HL-60/S4 treated with retinoic acid at 250 ng/mL for 4 days and 3 days (cell line): ENCODE data around the gene FAM25G.
"Not testable (repeated sequence)": the region's sequence is repeated elsewhere in the genome, so short reads cannot be mapped to it uniquely, and the experiment has no call there.

Experiments
- in situ Hi-C: fragments of 300-500 bp; cut with MboI; formaldehyde crosslinking; loops from 2 replicates; pipeline ENCODE4 v1.7.0; 2022; ENCODE audit warnings: low sequenced_read_pairs

The FAM25G gene

DNA sequence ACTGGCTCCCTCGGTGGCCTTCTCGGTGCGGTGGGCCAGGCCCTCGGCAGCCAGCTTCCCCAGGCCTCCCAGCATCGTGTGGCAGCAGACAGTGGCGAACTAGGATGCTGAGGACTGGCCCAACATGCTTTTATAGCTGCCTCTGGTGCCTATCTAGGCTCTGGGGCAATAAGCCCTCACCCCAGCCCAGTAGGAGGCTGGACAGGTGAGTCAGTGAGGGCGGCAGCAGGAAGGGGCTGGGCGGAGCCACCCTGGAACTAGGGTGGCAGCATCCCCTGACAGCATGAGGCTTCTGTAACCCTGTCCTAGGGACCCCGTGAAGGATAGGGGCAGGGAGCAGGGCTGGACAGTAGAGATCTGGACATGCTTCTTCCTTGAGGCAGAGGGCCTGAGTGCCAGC is at the start of gene FAM25G:
FAM25G (minus strand) TSS at position 101 of the 400 bp plus-strand sequence; CDS start at position 75, 26 bp downstream.
- in situ Hi-C loops: not testable (repeated sequence)

DNA sequence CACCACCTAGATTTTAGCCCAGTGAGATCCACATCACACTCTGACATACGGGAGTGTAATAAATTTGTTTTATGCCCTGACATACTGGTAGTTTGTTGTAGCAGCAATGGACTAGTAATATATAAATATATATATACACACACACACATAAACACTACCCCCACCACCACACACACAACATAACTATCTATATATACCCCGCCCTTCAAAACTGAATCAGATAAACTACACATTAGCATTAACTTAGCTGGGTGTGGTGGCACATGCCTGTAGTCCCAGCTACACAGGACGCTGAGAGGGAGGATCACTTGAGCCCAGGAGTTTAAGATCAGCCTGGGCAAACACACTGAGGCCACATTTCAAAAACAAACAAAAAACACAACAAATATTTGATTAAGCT is 44.9 kb upstream of the FAM25G start:
- in situ Hi-C loops: not testable (repeated sequence)

DNA sequence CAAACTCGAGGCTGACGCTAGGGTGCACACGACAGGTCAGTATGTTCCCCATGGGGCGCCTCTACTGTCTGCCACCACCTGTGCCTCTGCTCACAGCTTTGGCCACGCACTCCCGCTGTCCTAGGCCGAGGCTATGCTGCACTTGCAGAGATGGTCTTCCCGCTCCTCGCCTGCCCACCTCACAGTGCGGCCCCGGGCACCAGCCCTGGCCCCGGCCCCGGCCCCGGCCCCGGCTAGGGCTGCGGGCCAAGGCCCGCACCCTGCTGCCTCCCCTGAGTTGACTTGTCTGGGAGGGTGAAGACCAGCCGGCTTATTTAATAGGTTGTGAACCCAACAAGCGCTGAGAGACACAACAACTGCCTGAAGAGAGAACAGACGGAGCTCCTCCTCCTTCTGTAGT is 32.0 kb upstream of the FAM25G start, which contains the start of gene AGAP9:
AGAP9 (minus strand) TSS at position 164 of the 400 bp plus-strand sequence; CDS start at position 52, 112 bp downstream.
- in situ Hi-C loops: not testable (repeated sequence)

- in situ Hi-C loops: not testable (repeated sequence)
Observed at GRCh38 chr10:47502313-47502712, 10.8 kb upstream of the FAM25G start.

DNA sequence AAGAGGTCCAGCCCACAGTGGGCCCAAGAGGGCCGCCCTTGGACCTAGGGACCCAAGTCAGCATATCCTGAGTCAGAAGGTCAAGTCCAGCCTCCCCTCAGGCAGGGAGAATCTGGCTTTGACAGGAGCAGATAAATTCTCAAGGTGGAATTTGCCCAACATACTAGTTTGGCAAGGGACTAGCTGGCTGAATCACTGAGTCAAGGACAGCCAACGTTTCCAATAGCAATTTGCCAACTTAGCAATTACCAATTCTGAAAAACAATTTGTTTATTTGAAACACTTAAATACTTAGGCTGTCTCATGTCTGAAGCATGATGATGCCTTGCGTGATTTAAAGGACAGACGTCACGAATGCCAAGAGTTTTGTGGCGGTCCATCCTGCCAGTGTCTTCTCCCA is 2.7 kb upstream of the FAM25G start:
- in situ Hi-C loops: not testable (repeated sequence)

DNA sequence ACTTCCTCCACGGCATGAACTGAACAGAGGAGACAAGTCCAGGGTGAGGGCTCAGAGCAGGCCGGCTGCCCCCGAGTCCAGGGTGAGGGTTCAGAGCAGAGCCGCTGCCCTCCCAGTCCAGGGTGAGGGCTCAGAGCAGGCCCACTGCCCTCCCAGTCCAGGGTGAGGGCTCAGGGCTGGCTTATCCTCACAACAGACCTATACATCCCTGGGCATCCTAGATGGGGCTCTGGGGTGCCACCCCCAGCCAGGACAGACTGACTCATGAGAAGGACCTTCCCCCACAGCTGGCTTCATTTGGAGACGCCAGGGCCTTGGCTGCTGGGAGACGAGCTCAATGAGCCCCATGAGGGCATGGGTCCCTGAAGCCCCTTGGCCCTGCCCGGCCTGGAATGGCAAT is 1.9 kb downstream of the FAM25G start:
- in situ Hi-C loops: not testable (repeated sequence)

DNA sequence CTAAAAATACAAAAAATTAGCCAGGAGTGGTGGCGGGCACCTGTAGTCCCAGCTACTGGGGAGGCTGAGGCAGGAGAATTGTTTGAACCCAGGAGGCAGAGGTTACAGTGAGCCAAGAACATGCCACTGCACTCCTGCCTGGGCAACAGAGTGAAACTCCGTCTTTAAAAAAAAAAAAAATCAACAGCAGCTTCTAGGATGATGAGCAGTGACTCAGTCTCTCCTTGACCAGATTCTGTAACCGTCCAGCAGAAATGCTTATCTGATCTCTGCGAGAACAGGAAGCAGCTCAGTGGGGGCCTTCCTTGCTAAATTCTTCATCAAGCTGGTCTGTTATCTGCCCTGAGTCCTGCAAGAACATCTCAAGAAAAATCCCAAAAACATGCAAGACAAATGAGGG is 5.6 kb downstream of the FAM25G start:
- in situ Hi-C loops: not testable (repeated sequence)

DNA sequence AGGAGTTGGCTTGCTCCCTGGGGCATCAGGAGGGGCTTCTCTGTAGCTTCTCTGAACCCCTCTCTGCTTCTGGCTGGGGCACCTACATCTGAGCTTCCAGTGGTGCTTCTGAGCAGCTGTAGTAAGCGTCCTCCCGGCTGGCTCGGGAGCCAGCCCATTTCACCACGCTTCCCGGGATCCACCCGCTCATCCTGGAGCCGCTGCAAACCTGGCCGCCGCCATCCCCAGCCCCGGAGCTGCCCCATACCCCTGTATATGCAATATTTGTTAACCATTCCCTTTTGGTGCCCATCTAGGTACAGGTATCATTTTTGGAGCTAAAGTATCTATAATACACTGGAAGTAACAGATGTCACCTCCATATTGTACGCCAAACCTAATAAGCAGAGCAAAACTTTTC is 6.7 kb downstream of the FAM25G start:
- in situ Hi-C loops: not testable (repeated sequence)

GRCh38 chr10:47483923-47484322 is 7.6 kb downstream of the FAM25G start, which contains the start of gene ANXA8:
Gene ANXA8, minus strand, starts transcription at chr10:47484115. Its CDS starts 182 bp downstream, at chr10:47483933.
- in situ Hi-C loops: not testable (repeated sequence)

DNA sequence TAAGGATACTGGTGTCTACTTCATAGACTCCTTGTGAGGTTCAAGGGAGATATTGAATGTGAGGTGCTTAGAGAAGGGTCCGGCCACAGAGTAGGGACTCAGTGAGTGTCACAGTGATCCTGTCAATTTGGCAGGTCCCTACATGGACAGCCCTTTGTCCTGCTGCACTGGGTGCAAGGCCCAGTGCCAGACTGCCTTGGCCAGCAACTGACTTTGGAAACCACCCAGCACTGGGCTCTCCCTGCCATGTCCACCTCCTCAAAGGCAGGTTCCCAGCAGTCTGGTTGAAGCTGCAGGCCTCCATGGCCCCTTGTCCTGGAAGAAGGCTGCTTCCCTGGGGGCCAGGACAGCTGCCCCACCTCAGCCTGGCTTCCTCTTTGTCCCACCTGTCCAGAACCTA is 9.1 kb downstream of the FAM25G start:
- in situ Hi-C loops: not testable (repeated sequence)

GRCh38 chr10:47481768-47482181 is 9.7 kb downstream of the FAM25G start:
- in situ Hi-C loops: not testable (repeated sequence)

GRCh38 chr10:47481182-47481766 is 10.2 kb downstream of the FAM25G start:
- in situ Hi-C loops: not testable (repeated sequence)

GRCh38 chr10:47480133-47480532 is 11.4 kb downstream of the FAM25G start:
- in situ Hi-C loops: not testable (repeated sequence)

- in situ Hi-C loops: not testable (repeated sequence)
Observed at GRCh38 chr10:47478114-47478513, 13.4 kb downstream of the FAM25G start.

DNA sequence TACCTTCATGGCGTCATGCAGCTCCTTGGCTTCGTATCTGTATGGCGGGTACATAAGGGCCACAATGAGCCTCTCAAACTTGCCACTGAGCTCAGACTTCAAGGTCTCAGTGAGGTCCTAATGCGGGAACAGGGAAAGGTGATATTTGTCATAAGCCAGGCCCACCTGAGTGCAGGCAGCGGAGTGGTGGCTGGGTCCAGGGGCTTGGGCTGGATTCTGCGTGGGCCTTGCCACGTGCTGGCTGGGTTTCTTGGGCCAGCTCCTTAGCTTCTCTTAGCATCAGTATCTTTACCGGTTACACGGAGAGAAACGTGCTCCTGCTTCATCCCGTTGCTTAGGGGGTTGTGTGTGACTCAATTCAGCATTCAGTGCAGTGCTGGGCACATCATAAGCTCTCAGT is 14.4 kb downstream of the FAM25G start:
- in situ Hi-C loops: not testable (repeated sequence)

- in situ Hi-C loops: not testable (repeated sequence)
Observed at GRCh38 chr10:47475101-47475500, 16.4 kb downstream of the FAM25G start.

- in situ Hi-C loops: not testable (repeated sequence)
Observed at GRCh38 chr10:47473516-47473915, 18.0 kb downstream of the FAM25G start.

GRCh38 chr10:47472647-47473046 is 18.9 kb downstream of the FAM25G start:
- in situ Hi-C loops: not testable (repeated sequence)

GRCh38 chr10:47472072-47472471 is 19.4 kb downstream of the FAM25G start:
- in situ Hi-C loops: not testable (repeated sequence)

DNA sequence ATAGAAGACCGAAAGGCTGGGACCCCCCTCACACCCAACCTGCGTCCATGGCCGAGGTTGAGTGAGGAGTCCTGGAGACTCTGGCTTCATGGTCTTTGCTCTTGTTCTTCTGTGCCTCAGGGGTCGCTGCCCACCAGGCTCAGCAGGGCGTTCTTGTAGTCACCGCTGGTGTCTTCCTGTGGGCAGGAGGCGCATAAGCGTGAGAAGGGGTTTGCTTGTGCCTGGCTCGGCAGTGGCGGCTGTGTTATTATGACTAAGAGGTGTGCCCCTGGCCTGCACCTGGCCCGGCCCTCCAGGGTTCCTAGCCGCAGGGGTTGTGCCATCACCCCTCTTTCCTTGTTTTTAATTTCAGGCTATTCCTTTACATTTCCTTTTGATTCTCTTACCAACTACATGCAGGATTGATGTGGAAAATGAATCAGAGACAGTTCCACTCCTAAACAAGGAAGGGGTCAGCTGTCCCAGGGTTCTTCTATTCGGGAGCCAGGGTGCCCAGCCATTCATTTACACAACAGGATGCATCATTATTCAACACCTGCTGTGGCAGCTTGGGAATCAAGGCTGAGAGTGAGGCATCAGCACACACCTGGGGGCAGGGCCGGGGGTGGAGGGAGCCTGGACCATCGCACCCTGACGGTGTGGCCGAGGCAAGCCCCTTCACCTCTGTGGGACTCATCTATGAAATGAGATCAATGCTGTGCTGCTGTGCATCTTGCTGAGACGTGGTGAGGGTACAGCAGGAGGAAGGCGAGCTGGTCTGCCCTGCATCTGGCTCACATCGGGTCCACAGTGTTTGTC is 22.6 kb downstream of the FAM25G start:
- in situ Hi-C loops: not testable (repeated sequence)

DNA sequence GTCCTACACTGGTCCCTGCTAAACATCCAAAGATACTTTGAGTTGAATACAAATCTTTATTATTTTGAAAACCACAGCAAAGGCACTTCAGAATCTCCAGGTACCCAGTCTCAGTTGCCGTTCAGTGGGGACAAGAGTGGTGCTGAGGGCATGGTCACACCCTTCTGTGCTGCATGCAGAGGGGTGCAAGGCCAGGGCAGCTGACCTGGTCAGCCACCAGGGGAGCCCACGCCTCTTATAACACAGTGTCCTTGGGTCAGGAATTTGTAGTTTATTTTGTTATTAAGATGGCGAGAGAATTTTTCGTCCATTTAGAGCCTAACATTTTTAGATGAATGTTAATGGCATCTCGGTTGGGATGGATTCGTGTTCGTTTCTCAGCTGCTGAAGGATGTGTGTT is 23.5 kb downstream of the FAM25G start:
- in situ Hi-C loops: not testable (repeated sequence)

DNA sequence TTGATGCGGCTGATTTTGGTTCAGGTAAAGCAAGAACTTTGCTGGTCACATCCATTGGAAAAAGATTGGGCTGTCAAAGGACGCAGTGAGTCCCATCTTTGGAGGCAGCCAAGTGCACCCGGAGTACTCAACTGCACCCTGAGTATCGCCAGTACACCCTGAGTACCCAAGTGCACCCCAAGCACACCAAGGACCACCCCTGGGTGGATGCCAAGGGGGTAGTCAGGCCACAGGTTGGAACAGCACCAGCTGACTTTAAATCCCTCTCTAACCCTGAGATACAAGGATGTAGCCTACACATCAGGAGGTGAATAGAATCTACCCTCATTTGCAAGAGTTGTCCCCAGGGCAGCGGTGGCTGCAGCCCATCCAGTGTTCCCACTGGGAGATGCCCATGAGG is 24.0 kb downstream of the FAM25G start:
- in situ Hi-C loops: not testable (repeated sequence)
